Muscle layer of colon (tissue), 2 donors: Measurements from ENCODE around the gene IVNS1ABP.
"Not testable (repeated sequence)": the region's sequence is repeated elsewhere in the genome, so short reads cannot be mapped to it uniquely, and the experiment has no call there.

Source experiments
- H3K27ac ChIP-seq: one replicate; pipeline ENCODE4 v1.7.0; 2013; ENCODE audit warnings: low read depth, mild to moderate bottlenecking, low read length, moderate library complexity
- H3K27me3 ChIP-seq, 2 donors: one replicate each; pipeline ENCODE4 v1.7.0; 2013; ENCODE audit warnings: low read length in 2 of 2, mild to moderate bottlenecking in 2 of 2; ENCODE audit not compliant: insufficient read depth in 2 of 2, control insufficient read depth in 1 of 2
- H3K36me3 ChIP-seq: one replicate; pipeline ENCODE4 v1.7.0; 2013; ENCODE audit warnings: mild to moderate bottlenecking, low read length; ENCODE audit not compliant: insufficient read depth
- H3K4me1 ChIP-seq: one replicate; pipeline ENCODE4 v1.7.0; 2013; ENCODE audit warnings: mild to moderate bottlenecking, low read length; ENCODE audit not compliant: insufficient read depth
- H3K4me3 ChIP-seq, 2 donors: one replicate each; pipeline ENCODE4 v1.7.0; 2013; ENCODE audit warnings: low read length in 2 of 2, low read depth in 1 of 2, mild to moderate bottlenecking in 1 of 2, moderate library complexity in 1 of 2
- H3K9ac ChIP-seq: one replicate; pipeline ENCODE4 v1.7.0; 2013; ENCODE audit warnings: low read length
- H3K9me3 ChIP-seq: one replicate; pipeline ENCODE4 v1.7.0; 2013; ENCODE audit warnings: mild to moderate bottlenecking, low read length
- donor health status: abdominal sarcoma.
- donor health status: Adenocarcinoma of cecum.

Gene IVNS1ABP

GRCh38 chr1:185267301-185267700, 49.7 kb downstream of the IVNS1ABP start:
- H3K4me3 ChIP-seq, result no peak overlapping the region
- H3K9me3 ChIP-seq, result no peaks in the 10 kb centered on the region
- no peak overlapping the region for H3K9ac ChIP-seq
- no peaks in the 10 kb centered on the region for H3K4me1 ChIP-seq
- no peak overlapping the region for H3K27ac ChIP-seq
- H3K36me3 ChIP-seq, result no peaks in the 10 kb centered on the region
- no peaks in the 10 kb centered on the region for H3K27me3 ChIP-seq

DNA sequence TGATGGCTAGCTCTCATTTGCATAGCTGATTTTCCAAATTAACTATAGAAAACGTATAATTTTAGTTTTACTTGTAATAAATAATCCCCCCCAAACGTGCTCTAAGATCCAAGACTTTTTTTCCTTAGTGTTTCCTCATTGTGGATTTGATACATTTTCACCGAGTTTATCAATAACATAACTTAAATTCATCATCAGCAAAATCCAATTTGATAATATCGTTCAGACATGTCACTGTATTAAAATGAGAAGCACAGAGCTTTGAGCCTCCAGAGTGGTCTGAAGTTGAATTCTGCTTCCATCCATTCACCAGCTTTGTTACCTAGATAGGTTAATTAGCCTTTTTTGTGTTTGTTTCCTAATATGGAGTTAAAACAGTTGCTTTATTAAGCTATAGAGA, 51.7 kb downstream of the IVNS1ABP start:
- H3K27me3 ChIP-seq, result no peaks in the 10 kb centered on the region

GRCh38 chr1:185263780-185264179, 53.3 kb downstream of the IVNS1ABP start:
- Histone ChIP-seq H3K9me3 (no peaks in the 10 kb centered on the region), H3K27me3 (no peaks in the 10 kb centered on the region), H3K36me3 (no peaks in the 10 kb centered on the region), H3K4me3 (no peak overlapping the region), H3K27ac (no peak overlapping the region), H3K9ac (no peak overlapping the region), H3K4me1 (no peaks in the 10 kb centered on the region)

More for the DNA sequence above, 51.7 kb downstream of the IVNS1ABP start:
- Histone ChIP-seq H3K9me3 (no peaks in the 10 kb centered on the region), H3K9ac (no peak overlapping the region), H3K36me3 (no peaks in the 10 kb centered on the region), H3K4me3 (no peak overlapping the region), H3K4me1 (no peaks in the 10 kb centered on the region), H3K27ac (no peak overlapping the region)

- Histone ChIP-seq H3K4me3 (no peak overlapping the region), H3K9ac (no peak overlapping the region), H3K27me3 (no peaks in the 10 kb centered on the region), H3K27ac (no peak overlapping the region), H3K4me1 (no peaks in the 10 kb centered on the region), H3K36me3 (no peaks in the 10 kb centered on the region), H3K9me3 (no peaks in the 10 kb centered on the region)
Measured at GRCh38 chr1:185263292-185263691, 53.8 kb downstream of the IVNS1ABP start.

- Histone ChIP-seq H3K4me1 (no peaks in the 10 kb centered on the region), H3K4me3 (no peak overlapping the region), H3K36me3 (no peaks in the 10 kb centered on the region), H3K27me3 (no peaks in the 10 kb centered on the region), H3K9ac (no peak overlapping the region), H3K9me3 (no peaks in the 10 kb centered on the region), H3K27ac (no peak overlapping the region)
Measured at GRCh38 chr1:185262151-185262550, 54.9 kb downstream of the IVNS1ABP start.

DNA sequence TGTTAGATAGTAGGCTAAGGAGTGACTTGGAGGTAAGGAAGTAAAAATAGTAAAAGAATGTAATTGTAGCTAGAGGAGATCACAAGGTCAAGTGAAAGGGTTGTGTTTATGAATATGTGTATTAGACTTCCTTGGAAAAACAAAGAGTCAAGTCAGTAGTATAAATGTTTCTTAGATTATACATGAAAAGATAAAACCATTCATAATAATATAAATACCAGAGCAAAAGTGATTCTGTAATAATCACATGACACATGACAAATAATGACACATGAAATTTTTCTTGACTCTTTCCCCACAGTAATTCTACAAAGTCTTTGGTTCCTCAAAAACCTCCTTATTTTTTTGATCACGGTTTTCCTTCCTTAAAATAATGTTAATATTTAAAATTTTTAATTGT, 56.4 kb downstream of the IVNS1ABP start:
- Histone ChIP-seq H3K27ac (no peak overlapping the region), H3K9me3 (no peaks in the 10 kb centered on the region), H3K9ac (no peak overlapping the region), H3K27me3 (no peaks in the 10 kb centered on the region), H3K4me1 (no peaks in the 10 kb centered on the region), H3K36me3 (no peaks in the 10 kb centered on the region), H3K4me3 (no peak overlapping the region)

GRCh38 chr1:185258676-185259075, 58.4 kb downstream of the IVNS1ABP start:
- Histone ChIP-seq H3K27me3 (no peaks in the 10 kb centered on the region), H3K27ac (no peak overlapping the region), H3K4me1 (no peaks in the 10 kb centered on the region), H3K9ac (no peak overlapping the region), H3K36me3 (no peaks in the 10 kb centered on the region), H3K4me3 (no peak overlapping the region), H3K9me3 (no peaks in the 10 kb centered on the region)

DNA sequence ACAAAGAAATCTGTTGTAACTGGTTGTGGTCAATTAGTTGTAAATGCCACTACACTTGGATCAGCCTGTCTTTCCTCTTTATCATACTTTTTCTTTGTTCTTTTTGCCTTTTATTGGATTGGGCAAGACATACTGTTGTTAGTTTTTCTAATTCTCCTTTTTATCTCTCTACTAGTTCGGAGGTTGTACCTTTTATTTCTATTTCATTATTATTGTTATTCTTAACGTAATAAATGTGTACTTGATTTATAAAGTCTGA, 59.2 kb downstream of the IVNS1ABP start:
- no peaks in the 10 kb centered on the region for H3K9me3 ChIP-seq
- H3K27me3 ChIP-seq, result no peaks in the 10 kb centered on the region
- H3K27ac ChIP-seq, result no peak overlapping the region
- no peaks in the 10 kb centered on the region for H3K36me3 ChIP-seq
- no peak overlapping the region for H3K4me3 ChIP-seq
- H3K4me1 ChIP-seq, result no peaks in the 10 kb centered on the region
- H3K9ac ChIP-seq, result no peak overlapping the region

- not testable (repeated sequence) for H3K27me3 ChIP-seq, H3K4me1 ChIP-seq, H3K4me3 ChIP-seq, H3K36me3 ChIP-seq, H3K27ac ChIP-seq, H3K9me3 ChIP-seq, H3K9ac ChIP-seq
Measured at GRCh38 chr1:185257116-185257949, 59.7 kb downstream of the IVNS1ABP start.

- H3K4me3 ChIP-seq, H3K9me3 ChIP-seq, H3K27ac ChIP-seq, H3K9ac ChIP-seq, H3K36me3 ChIP-seq, H3K4me1 ChIP-seq, H3K27me3 ChIP-seq: not testable (repeated sequence)
Measured at GRCh38 chr1:185255595-185255994, 61.4 kb downstream of the IVNS1ABP start.

DNA sequence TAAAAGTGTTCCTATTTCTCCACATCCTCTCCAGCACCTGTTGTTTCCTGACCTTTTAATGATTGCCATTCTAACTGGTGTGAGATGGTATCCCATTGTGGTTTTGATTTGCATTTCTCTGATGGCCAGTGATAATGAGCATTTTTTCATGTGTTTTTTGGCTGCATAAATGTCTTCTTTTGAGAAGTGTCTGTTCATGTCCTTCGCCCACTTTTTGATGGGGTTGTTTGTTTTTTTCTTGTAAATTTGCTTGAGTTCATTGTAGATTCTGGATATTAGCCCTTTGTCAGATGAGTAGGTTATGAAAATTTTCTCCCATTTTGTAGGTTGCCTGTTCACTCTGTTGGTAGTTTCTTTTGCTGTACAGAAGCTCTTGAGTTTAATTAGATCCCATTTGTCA, 64.6 kb downstream of the IVNS1ABP start:
- H3K27ac ChIP-seq, H3K9ac ChIP-seq, H3K9me3 ChIP-seq, H3K4me3 ChIP-seq, H3K4me1 ChIP-seq, H3K27me3 ChIP-seq, H3K36me3 ChIP-seq: not testable (repeated sequence)

GRCh38 chr1:185251928-185252327, 65.1 kb downstream of the IVNS1ABP start:
- not testable (repeated sequence) for H3K4me1 ChIP-seq, H3K9ac ChIP-seq, H3K27ac ChIP-seq, H3K4me3 ChIP-seq, H3K36me3 ChIP-seq, H3K27me3 ChIP-seq, H3K9me3 ChIP-seq
